Transverse colon (tissue), 4 donors: ENCODE results near the gene DOHH.

Experiments
- CTCF ChIP-seq, 5 experiments: fragments of 200-600 bp in 3 of 5; fragments of 450-650 bp in 2 of 5; sonication (generic) in 3 of 5; IDR thresholded peaks; 1 replicate in 2 of 5; 2 replicates in 3 of 5; pipeline ENCODE4 v1.5.1; 2016 to 2017; ENCODE audit warnings: antibody characterized with exemption in 5 of 5, inconsistent platforms in 3 of 5, mild to moderate bottlenecking in 2 of 5, moderate library complexity in 1 of 5
- POLR2AphosphoS5 ChIP-seq, 3 donors: sonication (generic); formaldehyde crosslinking; IDR thresholded peaks; one replicate each; pipeline ENCODE4 v1.6.1; 2016; ENCODE audit warnings: antibody characterized with exemption in 3 of 3

- TF ChIP-seq CTCF (IDR thresholded peaks at IDR 0.05), result no peak
- no peak for TF ChIP-seq POLR2AphosphoS5 (IDR thresholded peaks at IDR 0.05)
Observed at GRCh38 chr19:3509566-3509989, 9.1 kb upstream of the DOHH start.
